A673 (cell line): Measurements from ENCODE around the gene CNTROB. TPM values are rescaled to one million over a fixed set of nuclear protein-coding genes. Genes with fewer than 3 reads are reported as not detected.

Experiments used
- BruUV-seq: library from RNA; stranded (reverse); fragments of 400-500 nt; replicated peaks from 2 replicates; lab custom pipeline; 2021; lab: Mats Ljungman, UMichigan
- CTCF ChIA-PET: fragments of 300-600 bp; sonication (Branson Sonifier 250); formaldehyde crosslinking; loops from one replicate; lab custom pipeline; 2022; ENCODE audit warnings: antibody characterized with exemption; lab: Charles Lee
- POLR2A ChIA-PET: fragments of 300-600 bp; sonication (Branson Sonifier 250); formaldehyde crosslinking; loops from one replicate; lab custom pipeline; 2022; ENCODE audit warnings: antibody characterized with exemption; ENCODE audit not compliant: low non-redundant PET; lab: Charles Lee
- DNase-seq: peaks from one replicate; pipeline ENCODE4 v3.0.0-alpha.2; 2015; ENCODE audit warnings: low spot score
- H3K27ac ChIP-seq: fragments of 200-600 bp; sonication (generic); 2 replicates; pipeline ENCODE4 v1.5.1; 2016; ENCODE audit warnings: mixed run types, low read depth, mild to moderate bottlenecking, mixed read lengths, antibody characterized with exemption, low read length; ENCODE audit not compliant: poor library complexity, severe bottlenecking
- H3K27me3 ChIP-seq: fragments of 200-600 bp; sonication (generic); replicated peaks from 2 replicates; pipeline ENCODE4 v1.6.1; 2017; ENCODE audit warnings: mixed run types, low read depth, mild to moderate bottlenecking, mixed read lengths, antibody characterized with exemption, low read length; ENCODE audit not compliant: insufficient read depth, poor library complexity
- H3K36me3 ChIP-seq: fragments of 200-600 bp; sonication (generic); 2 replicates; pipeline ENCODE4 v1.6.1; 2016; ENCODE audit warnings: mixed run types, mild to moderate bottlenecking, mixed read lengths, antibody characterized with exemption, low read length; ENCODE audit not compliant: insufficient read depth, poor library complexity, severe bottlenecking
- H3K4me1 ChIP-seq: fragments of 200-600 bp; sonication (generic); 2 replicates; pipeline ENCODE4 v1.6.1; 2017; ENCODE audit warnings: mixed run types, mild to moderate bottlenecking, mixed read lengths, antibody characterized with exemption, low read length; ENCODE audit not compliant: insufficient read depth, poor library complexity, severe bottlenecking
- H3K4me3 ChIP-seq: fragments of 200-600 bp; sonication (generic); 2 replicates; pipeline ENCODE4 v1.5.1; 2016; ENCODE audit warnings: low read depth, mixed run types, mild to moderate bottlenecking, mixed read lengths, low read length; ENCODE audit not compliant: poor library complexity, severe bottlenecking
- H3K9me3 ChIP-seq: fragments of 200-600 bp; sonication (generic); 2 replicates; pipeline ENCODE4 v1.6.1; 2016; ENCODE audit warnings: mixed run types, low read depth, mild to moderate bottlenecking, mixed read lengths, antibody characterized with exemption, low read length; ENCODE audit not compliant: poor library complexity, severe bottlenecking
- EZH2 ChIP-seq: fragments of 200-600 bp; sonication (generic); IDR thresholded peaks from 2 replicates; pipeline ENCODE4 v1.6.1; 2017; ENCODE audit warnings: borderline replicate concordance, low read depth, mild to moderate bottlenecking, mixed read lengths, antibody characterized with exemption, low read length; ENCODE audit not compliant: poor library complexity, severe bottlenecking
- intact Hi-C: fragments of 100-400 bp; cut with micrococcal nuclease; formaldehyde crosslinking; loops from one replicate; pipeline ENCODE4 v1.10.0; 2022; ENCODE audit not compliant: unreplicated experiment
- total RNA-seq: library from RNA; stranded (reverse); gene quantifications from 2 replicates; pipeline ENCODE4 v1.2.3, GENCODE V29; 2021
- TF ChIP-seq, protein P1 (sequence below): fragments of 300-800, 200-600 bp; sonication (generic); conservative IDR thresholded peaks from 2 replicates; pipeline ENCODE4 v1.5.1; 2017; ENCODE audit warnings: low read depth, mild to moderate bottlenecking, antibody characterized with exemption, low read length, moderate library complexity, mixed read lengths

The CNTROB gene
- total RNA-seq, 1 experiment from 2014 or later: 72.3 TPM

DNA sequence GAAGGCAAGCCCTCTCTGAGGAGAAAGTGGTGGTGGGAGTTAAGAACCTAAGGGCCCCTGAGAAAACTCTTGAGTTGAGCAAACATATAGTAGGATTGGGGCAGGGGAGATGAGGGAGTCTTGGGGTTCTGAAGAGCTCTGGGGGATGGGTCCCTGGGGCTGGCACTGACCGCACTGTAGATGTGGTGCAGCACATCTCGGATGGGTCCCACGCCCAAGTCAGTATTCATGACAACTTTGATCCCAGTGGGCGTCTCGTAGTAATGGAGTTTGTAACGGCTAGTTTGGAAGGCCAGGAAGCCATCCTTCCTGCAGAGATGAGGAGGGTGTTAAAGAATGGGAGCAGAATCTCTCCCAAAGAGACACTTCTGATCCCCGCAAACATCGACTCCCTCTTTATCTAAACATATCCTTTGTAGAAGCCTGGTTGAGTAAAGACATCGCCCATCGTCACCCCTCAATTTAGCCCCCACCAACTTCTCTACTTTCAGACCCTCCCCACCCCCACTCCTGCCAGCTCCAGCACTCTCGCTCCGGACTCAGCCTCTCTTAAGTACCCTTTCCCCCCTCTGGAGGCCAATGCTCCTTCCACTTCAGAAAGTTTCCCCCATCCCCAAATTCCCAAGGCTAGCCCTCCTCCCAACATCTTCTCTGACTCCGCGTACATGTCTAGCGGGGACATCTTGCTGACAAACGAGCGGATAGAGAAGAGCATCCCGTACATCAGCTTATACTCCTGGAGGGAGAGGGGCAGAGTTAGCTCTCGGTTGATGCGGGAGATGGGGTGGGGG is 970 bp upstream of the CNTROB start:
- no peak for DNase-seq
- TSS peak; percentile 75 for BruUV-seq
- Histone ChIP-seq H3K27me3 (no peaks in the 10 kb centered on the region), H3K36me3 (peaks cover 13% of the 10 kb centered on the region), H3K4me1 (peaks cover 23% of the 10 kb centered on the region), H3K9me3 (no peaks in the 10 kb centered on the region), H3K4me3 (peak overlapping the region; percentile 68), H3K27ac (peak overlapping the region; percentile 65)
- TF ChIP-seq, protein P1, sequence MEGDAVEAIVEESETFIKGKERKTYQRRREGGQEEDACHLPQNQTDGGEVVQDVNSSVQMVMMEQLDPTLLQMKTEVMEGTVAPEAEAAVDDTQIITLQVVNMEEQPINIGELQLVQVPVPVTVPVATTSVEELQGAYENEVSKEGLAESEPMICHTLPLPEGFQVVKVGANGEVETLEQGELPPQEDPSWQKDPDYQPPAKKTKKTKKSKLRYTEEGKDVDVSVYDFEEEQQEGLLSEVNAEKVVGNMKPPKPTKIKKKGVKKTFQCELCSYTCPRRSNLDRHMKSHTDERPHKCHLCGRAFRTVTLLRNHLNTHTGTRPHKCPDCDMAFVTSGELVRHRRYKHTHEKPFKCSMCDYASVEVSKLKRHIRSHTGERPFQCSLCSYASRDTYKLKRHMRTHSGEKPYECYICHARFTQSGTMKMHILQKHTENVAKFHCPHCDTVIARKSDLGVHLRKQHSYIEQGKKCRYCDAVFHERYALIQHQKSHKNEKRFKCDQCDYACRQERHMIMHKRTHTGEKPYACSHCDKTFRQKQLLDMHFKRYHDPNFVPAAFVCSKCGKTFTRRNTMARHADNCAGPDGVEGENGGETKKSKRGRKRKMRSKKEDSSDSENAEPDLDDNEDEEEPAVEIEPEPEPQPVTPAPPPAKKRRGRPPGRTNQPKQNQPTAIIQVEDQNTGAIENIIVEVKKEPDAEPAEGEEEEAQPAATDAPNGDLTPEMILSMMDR: no peak
- TF ChIP-seq EZH2: no peak
- ChIA-PET CTCF (interaction anchor here (0.6 to 0.7 kb wide), 3 partner anchors 39 to 110 kb away, joined by 3 to 11 read pairs (median 3); no protein-coding TSS in a partner anchor), POLR2A (interaction anchor here (0.6 kb wide), 1 partner anchor 355 kb away, joined by 5 read pairs; no protein-coding TSS in a partner anchor)
- intact Hi-C loops: loop anchor here (5.0 kb wide), 2 partner anchors 44 to 186 kb away; partner anchors contain the start of genes ALOXE3 and CHD3

GRCh38 chr17:7932483-7932891 is 481 bp downstream of the CNTROB start:
- H3K27me3 ChIP-seq: no peaks in the 10 kb centered on the region
- peaks cover 23% of the 10 kb centered on the region for H3K4me1 ChIP-seq
- ChIA-PET POLR2A (interaction anchor here (0.6 kb wide), 1 partner anchor 9 kb away, joined by 3 read pairs; no protein-coding TSS in a partner anchor), CTCF (no interaction called here)
- peak overlapping the region; percentile 88 for H3K27ac ChIP-seq
- BruUV-seq: no TSS peak
- no peak for DNase-seq
- no peaks in the 10 kb centered on the region for H3K9me3 ChIP-seq
- peak overlapping the region; percentile 68 for H3K4me3 ChIP-seq
- intact Hi-C loops: loop anchor here (5.0 kb wide), 2 partner anchors 45 to 185 kb away; partner anchors contain the start of genes ALOXE3 and CHD3
- TF ChIP-seq, protein P1: no peak
- TF ChIP-seq EZH2: no peak
- peaks cover 27% of the 10 kb centered on the region for H3K36me3 ChIP-seq

DNA sequence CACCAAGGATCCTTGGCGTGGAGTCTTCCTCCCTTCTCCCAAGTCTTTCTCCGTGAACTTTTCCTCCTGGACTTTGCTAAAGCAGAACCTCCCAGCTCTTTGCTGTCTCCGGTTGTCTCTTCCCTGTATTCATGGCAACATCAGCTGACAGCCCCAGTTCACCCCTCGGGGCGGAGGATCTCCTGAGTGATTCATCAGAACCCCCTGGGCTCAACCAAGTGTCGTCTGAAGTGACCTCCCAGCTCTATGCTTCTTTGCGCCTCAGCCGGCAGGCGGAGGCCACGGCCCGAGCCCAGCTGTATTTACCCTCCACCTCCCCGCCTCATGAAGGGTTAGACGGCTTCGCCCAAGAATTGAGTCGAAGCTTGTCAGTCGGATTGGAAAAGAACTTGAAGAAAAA is 943 bp downstream of the CNTROB start:
- CTCF ChIA-PET: interaction anchor here (0.5 kb wide), 1 partner anchor 165 kb away, joined by 6 read pairs; no protein-coding TSS in a partner anchor
- Histone ChIP-seq H3K36me3 (peaks cover 27% of the 10 kb centered on the region), H3K4me1 (peaks cover 23% of the 10 kb centered on the region), H3K27ac (peak overlapping the region; percentile 88), H3K4me3 (peak overlapping the region; percentile 68), H3K9me3 (no peaks in the 10 kb centered on the region), H3K27me3 (no peaks in the 10 kb centered on the region)
- DNase-seq: peak; percentile 46
- intact Hi-C loops: loop anchor here (5.0 kb wide), 2 partner anchors 46 to 184 kb away; partner anchors contain the start of genes ALOXE3 and CHD3
- no peak for TF ChIP-seq EZH2
- TF ChIP-seq, protein P1: no peak
- BruUV-seq: no TSS peak
- POLR2A ChIA-PET: interaction anchor here (0.6 kb wide), 1 partner anchor 212 kb away, joined by 4 read pairs; no protein-coding TSS in a partner anchor
